Kidney (tissue), 14 donors: ENCODE results near the gene DSTYK. TPM values are rescaled to one million over a fixed set of nuclear protein-coding genes. Genes with fewer than 3 reads are reported as not detected.

Experiments used
- DNase-seq, 5 donors: peaks; one replicate each; pipeline ENCODE4 v3.0.0-alpha.2; 2013 to 2020
- FAIRE-seq: peaks from 2 replicates; lab custom pipeline; 2012; peaks lifted over from hg19 to GRCh38; lab: Jason Lieb, UNC
- H3K27ac ChIP-seq, 2 donors: one replicate each; pipeline ENCODE4 v1.7.0; 2013; ENCODE audit warnings: low read depth in 2 of 2, low read length in 2 of 2, inconsistent platforms in 1 of 2
- H3K27me3 ChIP-seq: one replicate; pipeline ENCODE4 v1.7.1; 2013; ENCODE audit warnings: low read length, inconsistent platforms; ENCODE audit not compliant: control insufficient read depth, insufficient read depth
- H3K36me3 ChIP-seq, 3 donors: one replicate each; pipeline versions ENCODE4 v1.7.0 to v1.7.1; 2013; ENCODE audit warnings: low read length in 3 of 3, control low read depth in 1 of 3, inconsistent platforms in 1 of 3; ENCODE audit not compliant: insufficient read depth in 3 of 3, control insufficient read depth in 2 of 3
- H3K4me1 ChIP-seq, 3 donors: one replicate each; pipeline versions ENCODE4 v1.7.0 to v1.7.1; 2013; ENCODE audit warnings: low read length in 3 of 3, inconsistent platforms in 1 of 3, low read depth in 1 of 3; ENCODE audit not compliant: control insufficient read depth in 2 of 3, insufficient read depth in 2 of 3
- H3K4me3 ChIP-seq, 3 donors: one replicate each; pipeline versions ENCODE4 v1.7.0 to v1.8.1; 2013; ENCODE audit warnings: low read length in 3 of 3, control low read depth in 1 of 3, inconsistent platforms in 1 of 3
- H3K9ac ChIP-seq, 3 donors: one replicate each; pipeline versions ENCODE4 v1.7.0 to v1.7.1; 2013; ENCODE audit warnings: low read length in 3 of 3, control low read depth in 1 of 3, inconsistent platforms in 1 of 3
- H3K9me3 ChIP-seq, 3 donors: one replicate each; pipeline versions ENCODE4 v1.7.0 to v1.7.1; 2013; ENCODE audit warnings: low read length in 3 of 3, control low read depth in 1 of 3, inconsistent platforms in 1 of 3; ENCODE audit not compliant: control insufficient read depth in 2 of 3, insufficient read depth in 1 of 3
- CTCF ChIP-seq: IDR thresholded peaks from 3 replicates; pipeline ENCODE4 v1.5.1; 2012; ENCODE audit warnings: mild to moderate bottlenecking, moderate library complexity, borderline replicate concordance; ENCODE audit not compliant: insufficient read depth; ENCODE audit errors: extremely low read depth
- intact Hi-C: fragments of 100-400 bp; cut with DNase I; formaldehyde crosslinking; loops from one replicate; pipeline ENCODE4 v1.11.1; 2022
- polyA plus RNA-seq: library from polyadenylated mRNA; stranded (reverse); fragments of 350-450 nt; fragmentation: Illumina TruSeq; extraction: RNeasy Lipid Tissue Mini Kit (QIAGEN cat#74804); gene quantifications from one replicate; pipeline ENCODE4 v1.2.3, GENCODE V29; 2014; ENCODE audit warnings: low read depth, low replicate concordance; ENCODE audit not compliant: insufficient read depth
- total RNA-seq: library from RNA; stranded (reverse); fragmentation: NEBNext Ultra II Directional; extraction: Animal tissue kit (Norgen Biotek cat#: 25700); gene quantifications from one replicate; pipeline ENCODE4 v1.2.1, GENCODE V29; 2021
- donor health status: control.
- donor health status: control.
- donor health status: control.
- donor health status: control.
- donor health status: control.
- donor health status: DM: yes; HTN: yes; CAD: no.
- donor health status: Normal renal cell carcinoma (clear cell type).

Gene DSTYK
- total and polyA plus RNA-seq, 2 donors from 2014 or later = 5.6 to 17.8 TPM

GRCh38 chr1:205128050-205128449 is 83.5 kb downstream of the DSTYK start:
- intact Hi-C loops = no loop called here
- TF ChIP-seq CTCF = no peak
- no peaks in the 10 kb centered on the region for H3K27me3 ChIP-seq
- H3K36me3 ChIP-seq = no peaks in the 10 kb centered on the region
- no peaks in the 10 kb centered on the region for H3K4me1 ChIP-seq
- FAIRE-seq = no peak
- H3K9ac ChIP-seq = no peak overlapping the region
- H3K9me3 ChIP-seq = no peaks in the 10 kb centered on the region
- H3K4me3 ChIP-seq = no peak overlapping the region
- no peak for DNase-seq
- H3K27ac ChIP-seq = no peak overlapping the region

- intact Hi-C loops = no loop called here
- DNase-seq (no peak), FAIRE-seq (no peak)
- no peak overlapping the region for H3K27ac ChIP-seq
- no peaks in the 10 kb centered on the region for H3K4me1 ChIP-seq
- H3K27me3 ChIP-seq = no peaks in the 10 kb centered on the region
- H3K9ac ChIP-seq = no peak overlapping the region
- no peaks in the 10 kb centered on the region for H3K9me3 ChIP-seq
- no peaks in the 10 kb centered on the region for H3K36me3 ChIP-seq
- H3K4me3 ChIP-seq = no peak overlapping the region
- no peak for TF ChIP-seq CTCF
Observed at GRCh38 chr1:205127646-205128045, 83.9 kb downstream of the DSTYK start.

GRCh38 chr1:205124726-205125125 is 86.8 kb downstream of the DSTYK start:
- Histone ChIP-seq H3K9me3 (no peaks in the 10 kb centered on the region), H3K27ac (no peak overlapping the region), H3K36me3 (no peaks in the 10 kb centered on the region), H3K4me3 (no peak overlapping the region), H3K4me1 (peaks cover 5 to 16% (median 14%) of the 10 kb centered on the region in 3 donors), H3K9ac (no peak overlapping the region), H3K27me3 (no peaks in the 10 kb centered on the region)
- no peak for TF ChIP-seq CTCF
- DNase-seq (no peak), FAIRE-seq (no peak)
- intact Hi-C loops = no loop called here

- FAIRE-seq (no peak), DNase-seq (no peak)
- TF ChIP-seq CTCF = no peak
- Histone ChIP-seq H3K4me3 (peak overlapping the region; percentile 97 to 99 (median 98)), H3K27me3 (no peaks in the 10 kb centered on the region), H3K27ac (peak overlapping the region; percentile 99 to 100), H3K4me1 (peaks cover 5 to 24% (median 19%) of the 10 kb centered on the region in 3 donors), H3K9me3 (no peaks in the 10 kb centered on the region), H3K9ac (peak overlapping the region; percentile 64 to 98 (median 97)), H3K36me3 (no peaks in the 10 kb centered on the region)
- intact Hi-C loops = no loop called here
Observed at GRCh38 chr1:205122489-205122882, 89.0 kb downstream of the DSTYK start.
